Non-pigmented ciliary epithelial cell (primary cell): ENCODE results near the gene PLA2G6.

Experiments used
- DNase-seq: peaks from one replicate; pipeline ENCODE4 v3.0.0-alpha.2; 2010; ENCODE audit warnings: low read depth

Gene PLA2G6

DNA sequence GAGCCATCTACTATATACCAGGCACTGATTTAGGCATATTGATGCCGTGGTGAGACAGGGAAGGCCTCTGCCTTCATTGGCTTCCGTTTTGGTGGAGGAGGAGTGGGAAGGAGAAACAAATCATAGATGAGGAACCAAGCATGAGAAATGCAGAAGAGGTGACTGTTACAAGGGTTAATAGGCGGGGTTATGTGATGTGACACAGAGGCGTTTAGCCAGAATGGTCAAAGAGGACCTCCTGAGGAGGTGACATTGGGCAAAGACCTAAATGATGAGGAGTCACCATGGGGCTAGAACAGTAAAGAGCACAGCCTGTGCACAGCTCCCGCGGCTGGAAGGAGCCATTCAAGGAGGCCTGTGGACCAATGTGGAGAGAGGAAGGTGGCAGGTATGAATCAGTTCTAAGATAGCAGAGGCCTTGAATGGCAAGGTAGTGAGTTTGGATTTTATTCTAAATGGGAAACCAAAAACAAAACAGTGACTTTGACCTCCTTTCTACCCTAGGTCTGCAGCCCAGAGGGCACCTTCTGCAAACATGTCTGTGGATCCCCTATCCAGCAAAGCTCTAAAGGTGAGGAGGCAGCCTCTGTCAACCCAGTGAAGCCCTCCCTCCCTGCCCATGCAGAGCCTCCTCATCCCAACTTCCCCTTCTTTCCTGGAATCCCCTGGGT, 31.8 kb upstream of the PLA2G6 start:
- DNase-seq = no peak

DNA sequence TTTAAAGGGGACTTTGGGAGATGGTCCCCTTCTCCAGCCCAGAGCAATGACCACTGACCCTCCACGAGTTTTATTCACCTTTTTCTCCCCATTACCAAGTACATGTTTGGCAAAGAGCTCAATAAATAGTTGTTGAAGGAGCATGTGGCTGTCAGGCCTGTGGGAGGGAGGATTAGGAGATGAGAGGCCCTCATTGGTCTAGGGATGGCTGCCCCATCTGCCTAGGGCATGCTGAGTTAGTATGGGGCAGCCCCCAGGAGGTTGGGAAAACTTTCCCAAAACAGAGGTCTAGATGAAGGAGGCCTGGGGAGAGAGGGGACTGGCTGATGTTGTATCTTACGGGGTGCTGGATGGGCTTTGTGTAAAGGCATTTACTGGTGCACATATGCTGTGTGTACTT, 30.8 kb upstream of the PLA2G6 start:
- DNase-seq = no peak

DNA sequence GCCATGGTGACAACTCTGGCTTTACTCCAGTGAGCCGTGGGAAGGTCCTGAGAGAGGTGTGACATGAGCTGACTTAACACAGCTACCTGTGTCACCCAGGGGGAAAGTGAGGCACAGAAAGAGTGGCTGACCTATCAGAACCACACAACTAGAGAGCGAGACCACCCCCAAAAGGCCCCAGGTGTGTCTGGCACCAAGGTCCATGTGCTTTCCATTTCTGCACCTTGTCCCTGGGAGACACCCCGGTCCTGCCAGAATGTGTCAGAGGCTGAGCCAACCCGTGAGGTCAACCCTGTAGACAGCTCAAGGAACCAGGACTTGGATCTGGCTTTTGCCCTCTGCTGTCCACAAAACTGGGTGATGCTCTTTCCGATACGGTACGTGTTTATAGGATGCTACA, 29.9 kb upstream of the PLA2G6 start:
- no peak for DNase-seq

DNA sequence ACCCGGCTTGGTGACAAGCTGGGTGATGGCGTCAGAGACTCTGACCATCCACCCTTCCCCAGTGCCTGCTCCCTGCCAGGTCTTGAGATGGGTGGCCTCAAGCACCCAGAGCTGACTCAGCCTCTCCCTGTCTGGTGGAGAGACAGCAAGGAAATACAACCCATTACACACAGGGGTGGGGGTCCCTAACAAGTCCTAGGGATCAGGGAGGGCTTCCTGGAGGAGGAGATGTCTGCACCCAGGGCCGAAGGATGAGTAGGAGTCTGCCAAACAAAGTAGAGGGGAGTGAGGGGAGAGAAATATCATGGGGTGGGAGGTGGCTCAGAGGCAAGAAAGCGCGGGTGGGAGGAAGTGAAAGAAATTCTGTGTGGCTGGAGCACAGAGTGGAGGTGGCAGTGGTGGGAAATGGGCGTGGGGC, 26.9 kb upstream of the PLA2G6 start:
- DNase-seq = no peak

DNA sequence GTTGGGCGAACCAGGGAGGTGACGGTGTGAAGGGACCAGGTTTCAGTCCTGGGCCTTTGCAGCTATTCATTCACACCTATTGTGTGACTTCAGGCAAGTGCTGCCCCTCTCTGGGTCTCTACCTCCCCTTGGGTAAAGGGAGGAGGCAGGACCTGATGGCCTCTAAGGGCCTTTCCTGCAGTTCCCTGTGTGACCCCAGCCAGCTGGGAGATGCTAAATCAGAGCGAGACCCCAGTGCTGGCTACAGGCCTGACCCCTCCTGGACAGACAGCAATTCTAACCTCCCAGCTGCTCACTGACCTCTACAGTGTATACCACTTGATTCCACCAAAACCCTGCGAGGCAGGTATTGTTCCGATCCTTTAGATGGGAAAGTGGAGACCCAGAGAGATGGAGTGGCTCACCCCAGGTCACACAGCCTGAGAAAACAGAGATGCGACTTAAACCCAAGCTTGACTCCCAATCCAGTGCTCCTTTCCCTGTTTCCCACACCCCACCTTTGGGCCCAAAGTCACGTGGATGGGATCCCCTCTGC, 26.3 kb upstream of the PLA2G6 start:
- no peak for DNase-seq

DNA sequence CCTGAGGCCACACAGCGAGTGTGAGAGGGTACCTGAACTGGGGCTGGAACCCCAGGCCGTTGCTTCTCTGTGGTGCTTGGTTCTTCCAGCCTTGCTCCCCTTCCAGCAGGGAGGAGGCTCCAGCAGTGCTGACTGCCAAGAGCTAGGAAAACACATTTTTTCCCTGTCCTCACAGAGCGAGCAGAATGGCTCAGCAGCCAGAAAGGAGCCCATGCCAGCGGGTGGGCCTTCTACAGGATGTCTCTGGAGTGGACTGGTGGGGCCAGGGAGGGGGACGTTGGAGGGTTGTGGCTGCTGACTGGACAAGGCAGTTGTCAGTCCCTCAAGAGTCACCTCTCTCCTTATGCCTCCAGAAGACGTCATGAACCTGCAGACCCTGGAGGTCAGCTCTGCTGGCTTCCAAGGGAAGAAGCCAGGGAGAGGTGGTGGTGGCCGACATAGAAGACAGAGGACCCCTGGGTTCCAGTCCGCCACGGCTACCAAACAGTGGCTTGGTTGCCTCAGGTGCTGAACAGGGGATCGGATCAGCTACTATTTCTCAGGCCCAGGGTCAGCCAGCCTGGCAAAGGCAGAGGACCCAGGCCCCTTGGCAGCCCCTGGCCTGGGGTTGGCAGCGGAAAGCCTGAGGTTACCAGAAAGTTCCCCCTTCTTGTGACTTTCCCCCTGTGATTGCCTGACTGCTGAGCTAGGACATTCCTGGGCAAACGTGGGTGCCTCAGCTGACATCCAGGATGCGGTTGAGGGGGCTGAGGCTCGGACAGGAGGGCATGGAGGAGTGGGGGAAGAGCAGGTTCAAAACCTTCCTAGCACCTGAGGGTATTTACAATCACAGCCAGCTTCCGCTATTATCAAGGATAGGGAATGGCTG, 23.9 kb upstream of the PLA2G6 start:
- no peak for DNase-seq

DNA sequence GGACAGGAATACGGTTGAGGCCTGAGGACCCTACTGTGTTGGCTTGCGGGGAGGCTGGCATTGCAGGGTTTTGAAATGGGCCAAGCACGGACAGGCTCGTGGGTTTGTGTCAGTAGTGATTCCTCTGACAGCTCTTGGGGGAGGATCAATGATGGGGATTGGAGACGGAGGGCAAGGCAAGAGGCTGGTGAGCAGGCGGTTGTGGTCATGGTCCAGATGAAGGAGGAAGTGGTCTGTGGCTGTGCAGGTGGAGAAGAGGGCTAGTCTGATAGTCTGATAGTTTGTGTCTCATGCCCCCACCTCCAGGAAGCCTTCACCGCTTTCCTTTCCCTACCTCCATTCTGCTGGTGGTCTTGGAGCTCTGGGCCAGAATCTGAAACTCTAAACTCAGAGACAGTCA, 23.2 kb upstream of the PLA2G6 start:
- no peak for DNase-seq

DNA sequence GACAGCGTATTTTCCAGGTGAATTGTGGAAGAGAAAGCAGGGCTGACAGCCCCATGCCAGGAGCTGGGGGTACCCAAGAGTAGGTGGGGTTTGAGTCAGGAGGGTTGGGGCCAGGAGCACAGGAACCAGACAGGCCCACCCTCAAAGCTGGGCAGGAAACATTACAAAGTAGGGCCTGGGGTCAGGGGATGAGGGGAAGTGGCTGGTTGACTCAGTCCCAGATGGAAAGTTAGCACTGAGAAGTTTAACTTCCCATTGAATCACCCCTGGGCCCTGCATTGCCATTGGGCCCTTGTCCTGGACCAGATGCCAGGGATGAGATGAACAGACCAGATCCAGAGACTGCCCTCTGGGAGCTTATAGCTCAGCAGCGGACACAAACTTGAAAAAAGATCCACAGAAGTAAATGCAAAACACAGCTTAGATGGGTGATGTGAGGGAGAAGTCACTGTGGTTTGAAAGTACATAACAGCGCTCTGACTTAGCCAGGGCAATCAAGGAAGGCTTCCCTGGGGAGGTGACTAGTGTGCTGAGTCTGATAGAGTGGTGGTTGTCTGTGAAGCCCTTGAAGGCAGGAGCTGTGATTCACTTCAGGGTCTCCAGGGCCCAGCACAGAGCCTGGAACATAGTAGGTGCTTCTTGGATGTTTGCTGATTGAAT, 22.4 kb upstream of the PLA2G6 start:
- DNase-seq = no peak

DNA sequence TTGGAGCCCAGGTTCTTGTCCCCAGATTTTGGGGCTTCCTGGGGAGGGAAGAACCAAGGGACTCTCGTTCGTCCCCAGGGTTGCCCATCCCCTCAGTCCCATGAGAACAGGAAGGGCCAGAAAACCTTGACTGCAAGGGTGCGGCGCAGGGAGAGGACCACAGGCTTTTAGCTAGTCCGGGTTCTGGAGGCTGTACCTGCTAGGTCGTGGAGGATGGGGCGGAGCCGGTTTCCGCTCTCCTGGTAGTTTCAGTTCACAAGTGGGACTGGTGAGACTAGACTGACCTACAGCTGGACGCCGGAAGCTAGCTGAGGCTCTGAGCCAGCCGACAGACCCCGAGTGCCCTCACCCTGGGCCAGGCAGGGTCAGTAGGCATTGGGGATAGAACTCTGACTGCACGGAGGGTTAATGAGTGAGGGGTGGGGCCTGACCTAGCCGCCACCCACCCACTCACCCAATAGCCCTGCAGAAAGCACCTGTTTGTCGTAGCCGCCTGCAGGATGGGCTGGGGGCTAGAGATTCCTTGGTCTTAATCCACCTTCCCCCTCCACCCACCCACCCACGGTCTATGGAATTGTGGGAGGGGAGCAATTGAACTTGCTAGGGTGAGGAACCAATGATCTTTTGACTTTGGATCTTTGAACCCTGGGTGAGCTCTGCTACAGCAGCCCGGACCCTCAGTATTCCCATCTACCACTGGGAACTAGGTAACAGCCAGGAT, 21.6 kb upstream of the PLA2G6 start:
- no peak for DNase-seq

DNA sequence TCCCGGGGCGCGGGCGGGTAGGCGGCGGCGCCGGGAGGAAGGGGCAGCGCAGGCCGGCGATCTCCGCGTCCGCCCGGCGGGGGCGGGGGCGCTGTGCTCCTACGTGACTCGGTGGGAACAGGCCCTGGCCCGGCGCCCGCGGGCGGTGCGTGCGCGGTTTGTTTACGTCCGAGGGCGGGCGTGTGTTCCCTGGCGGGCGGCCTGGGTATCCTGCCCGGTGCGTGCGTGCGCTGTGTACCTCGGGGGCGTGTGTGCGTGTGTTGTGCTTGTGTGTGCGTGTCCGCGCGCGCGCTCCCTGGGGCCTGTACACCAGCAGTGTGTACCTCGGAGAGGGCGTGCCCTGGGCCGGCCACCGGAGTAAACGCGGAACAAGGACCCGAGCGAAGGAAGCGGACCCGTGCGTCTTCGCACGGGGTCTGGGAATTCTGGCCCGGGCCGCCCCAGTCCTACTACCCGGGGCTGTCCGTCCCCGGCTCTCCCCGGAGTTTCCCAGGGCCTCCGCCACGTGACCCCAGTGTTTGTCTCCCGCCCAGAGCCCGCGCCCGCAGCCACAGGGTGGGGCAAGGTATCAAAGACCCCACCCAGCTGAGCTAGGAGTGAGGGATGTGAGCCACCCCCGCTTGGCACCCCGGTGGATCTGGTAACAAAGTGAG, 20.9 kb upstream of the PLA2G6 start:
- no peak for DNase-seq

DNA sequence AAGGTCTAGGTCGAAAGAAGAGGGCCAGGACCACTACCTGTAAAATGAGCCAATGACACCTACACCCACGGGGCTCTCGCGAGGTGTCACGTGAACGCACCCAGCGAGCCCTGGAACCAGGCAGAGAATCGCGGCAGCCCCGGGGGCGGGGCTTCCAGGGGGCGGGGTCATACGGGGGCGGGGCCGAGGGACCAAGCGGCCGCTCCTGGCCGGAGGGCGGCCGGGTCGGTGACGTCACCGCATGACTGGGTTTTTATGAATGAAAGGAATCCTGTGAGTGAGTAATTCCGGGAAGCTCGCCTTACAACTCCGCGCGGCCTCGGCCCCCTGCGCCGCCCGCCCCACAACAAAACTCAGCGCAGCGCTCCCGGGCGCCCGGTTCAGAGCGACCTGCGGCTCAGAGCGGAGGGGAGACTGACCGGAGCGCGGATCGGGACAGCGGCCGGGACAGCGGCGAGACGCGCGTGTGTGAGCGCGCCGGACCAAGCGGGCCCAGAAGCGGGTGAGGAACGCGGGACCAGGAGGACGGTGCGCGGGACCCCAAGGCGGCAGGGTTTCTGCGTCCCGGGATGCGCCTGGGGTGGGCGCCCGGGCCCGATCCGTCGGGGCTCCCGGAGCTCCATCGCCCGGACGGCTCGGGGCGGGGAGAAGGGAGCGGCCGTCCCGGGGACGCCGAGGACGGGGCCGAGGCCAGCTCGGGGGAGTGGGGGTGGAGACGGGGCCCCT, 20.2 kb upstream of the PLA2G6 start, which contains the start of gene MAFF:
Gene MAFF, plus strand, starts transcription at position 284 of the 726 bp plus-strand sequence. CDS start 11,860 bp downstream, outside the sequence.
- peak; percentile 83 for DNase-seq

DNA sequence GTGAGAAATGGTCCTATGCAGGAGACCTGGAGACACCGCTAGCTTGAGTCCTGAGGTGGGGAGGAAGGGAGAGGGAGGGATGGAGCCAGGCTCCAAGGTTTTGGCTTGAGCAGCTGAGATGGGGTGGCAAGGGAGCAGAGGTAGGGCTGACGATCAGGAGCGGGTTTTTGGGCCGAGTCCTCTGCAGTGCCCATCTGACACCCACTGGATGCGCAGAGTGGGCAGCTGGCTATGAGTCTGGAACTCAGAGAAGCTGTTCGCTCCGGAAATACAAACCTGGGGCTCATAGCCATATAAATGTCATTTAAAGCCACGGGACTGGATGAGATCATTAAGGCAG, 19.7 kb upstream of the PLA2G6 start:
- no peak for DNase-seq

DNA sequence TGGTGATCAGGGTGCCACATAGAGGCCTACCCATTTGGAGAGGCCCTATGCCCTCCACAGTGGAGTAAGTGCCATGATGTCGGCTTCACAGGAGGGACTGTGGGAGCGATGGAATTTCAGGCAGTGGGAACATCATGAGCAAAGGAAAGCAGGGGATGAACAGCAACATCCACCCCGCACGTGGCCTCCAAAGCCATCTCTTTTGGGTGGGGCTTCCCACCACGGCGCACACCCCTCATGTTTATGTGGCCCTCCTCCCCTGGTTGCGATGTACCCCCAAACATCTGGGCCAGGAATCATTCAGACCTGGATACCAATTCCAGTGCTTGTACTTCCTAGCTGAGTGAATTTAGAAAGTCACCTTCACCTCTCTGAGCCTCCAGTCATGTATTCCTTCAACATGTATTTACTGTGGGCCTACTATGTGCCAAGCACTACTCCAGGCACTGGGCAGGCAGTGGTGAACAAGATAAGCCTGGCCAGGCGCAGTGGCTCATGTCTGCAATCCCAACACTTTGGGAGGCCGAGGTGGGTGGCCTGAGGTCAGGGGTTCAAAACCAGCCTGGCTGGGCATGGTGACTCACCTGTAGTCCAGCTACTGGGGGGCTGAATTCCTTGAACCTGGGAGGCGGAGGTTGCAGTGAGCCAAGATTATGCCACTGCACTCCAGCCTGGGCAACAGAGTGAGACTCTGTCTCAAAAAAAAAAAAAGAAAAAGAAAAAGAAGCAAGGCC, 18.4 kb upstream of the PLA2G6 start:
- no peak for DNase-seq

DNA sequence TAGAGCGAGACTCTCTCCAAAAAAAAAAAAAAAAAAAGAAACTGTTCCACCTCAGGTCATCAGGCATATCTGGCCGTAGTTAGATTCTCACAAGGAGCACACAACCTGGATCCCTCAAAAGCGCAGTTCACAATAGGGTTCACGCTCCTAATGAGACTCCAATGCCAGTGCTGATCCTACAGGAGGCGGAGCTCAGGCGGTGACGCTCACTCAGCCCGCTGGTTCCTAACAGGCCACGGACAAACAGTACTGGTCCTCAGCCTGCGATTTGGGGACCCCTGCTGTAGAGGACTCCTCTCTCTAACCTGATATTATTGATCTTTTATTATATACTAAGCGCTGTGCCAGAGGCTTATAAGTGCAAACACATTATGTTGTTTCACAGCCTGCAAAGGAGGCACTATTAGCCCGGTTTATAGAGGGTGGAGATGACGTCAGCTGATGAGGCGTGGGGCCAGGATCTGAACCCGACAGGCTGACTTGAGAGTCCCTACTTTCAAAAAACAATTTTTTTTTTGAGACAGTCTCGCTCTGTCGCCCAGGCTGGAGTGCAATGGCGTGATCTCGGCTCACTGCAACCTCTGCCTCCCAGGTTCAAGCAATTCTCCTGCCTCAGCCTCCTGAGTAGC, 15.3 kb upstream of the PLA2G6 start:
- DNase-seq = no peak

DNA sequence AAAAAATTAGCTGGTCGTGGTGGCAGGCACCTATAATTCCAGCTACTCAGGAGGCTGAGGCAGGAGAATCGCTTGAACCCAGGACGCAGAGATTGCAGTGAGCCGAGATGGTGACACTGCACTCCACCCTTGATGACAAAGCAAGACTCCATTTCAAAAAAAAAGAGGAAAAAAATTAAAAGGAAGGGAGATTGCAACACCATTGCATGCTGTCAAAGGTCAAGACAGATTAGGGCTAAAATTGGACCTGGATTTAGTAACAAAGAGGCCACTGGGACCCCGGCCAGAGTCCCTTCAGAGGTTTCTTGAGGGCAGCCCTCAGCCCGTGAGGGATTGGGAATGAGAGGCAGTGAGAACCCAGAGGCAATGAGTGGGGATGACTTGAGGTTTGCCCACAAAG, 11.9 kb upstream of the PLA2G6 start:
- no peak for DNase-seq

DNA sequence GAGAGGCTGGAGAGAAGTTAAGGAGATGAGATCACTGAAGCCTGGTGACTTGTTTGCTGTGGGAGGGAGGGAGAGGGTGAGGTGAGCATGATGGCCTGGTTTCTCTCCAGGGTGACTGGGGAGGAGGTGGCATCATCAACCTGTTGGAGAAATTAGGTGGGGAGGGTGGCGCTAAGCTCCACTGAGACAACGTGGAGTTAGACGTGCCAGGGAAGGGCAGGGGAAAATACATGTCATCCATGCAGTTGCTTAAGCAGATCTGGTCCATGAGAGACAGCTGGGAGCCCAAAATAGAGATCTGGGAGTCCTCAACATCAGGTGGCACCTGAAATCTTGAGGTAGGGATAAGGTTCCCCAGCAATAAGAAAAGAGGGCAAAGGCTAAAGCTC, 10.8 kb upstream of the PLA2G6 start:
- DNase-seq = no peak

DNA sequence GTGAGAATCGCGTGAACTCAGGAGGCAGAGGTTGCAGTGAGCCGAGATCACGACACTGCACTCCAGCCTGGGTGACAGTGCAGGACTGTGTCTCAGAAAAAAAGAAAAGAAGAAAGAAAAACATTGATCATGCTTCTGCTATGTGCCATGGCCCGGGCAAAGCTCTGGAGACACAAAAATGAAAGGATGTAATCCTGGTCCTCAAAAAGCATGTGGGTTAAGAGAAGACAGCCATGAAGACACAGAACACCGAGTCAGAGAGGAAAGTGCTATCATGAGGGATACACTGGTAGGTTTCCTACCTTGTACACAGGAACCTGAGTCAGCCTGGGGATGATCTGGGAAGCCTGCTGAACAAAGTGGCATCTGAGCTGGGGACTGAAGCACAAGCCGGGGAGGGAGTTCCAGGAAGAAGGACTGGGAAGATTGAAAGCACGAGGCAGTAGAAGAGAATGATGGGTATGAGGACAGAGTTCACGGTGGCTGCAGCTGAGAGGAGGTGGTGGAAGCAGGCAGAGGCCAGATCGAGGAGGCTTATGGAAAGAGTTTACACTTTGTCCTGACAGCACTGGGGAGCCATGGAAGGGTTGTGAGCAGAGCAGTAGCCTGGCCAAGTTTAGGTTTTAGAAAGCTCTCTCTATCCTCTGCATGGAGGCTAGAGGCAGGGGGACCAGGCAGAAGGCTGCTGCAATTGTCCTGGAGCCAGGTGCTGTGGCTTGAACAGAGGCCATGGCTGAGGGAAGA, 10.3 kb upstream of the PLA2G6 start:
- no peak for DNase-seq

DNA sequence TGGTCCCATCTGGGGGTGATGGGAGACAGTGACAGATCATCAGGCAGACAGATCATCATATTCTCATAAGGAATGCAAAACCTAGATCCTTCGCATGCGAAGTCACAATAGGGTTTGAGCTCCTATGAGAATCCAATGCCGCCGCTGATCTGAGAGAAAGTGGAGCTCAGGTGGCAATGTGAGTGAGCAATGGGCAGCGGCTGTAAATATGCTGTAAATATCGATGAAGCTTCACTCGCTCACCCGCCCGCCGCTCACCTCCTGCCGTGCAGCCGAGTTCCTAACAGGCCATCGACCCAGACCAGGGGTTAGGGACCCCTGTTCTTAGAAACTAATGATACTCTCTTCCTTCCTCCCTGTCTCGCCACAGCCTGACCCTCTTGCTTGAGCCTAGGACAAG, 9.4 kb upstream of the PLA2G6 start:
- no peak for DNase-seq

DNA sequence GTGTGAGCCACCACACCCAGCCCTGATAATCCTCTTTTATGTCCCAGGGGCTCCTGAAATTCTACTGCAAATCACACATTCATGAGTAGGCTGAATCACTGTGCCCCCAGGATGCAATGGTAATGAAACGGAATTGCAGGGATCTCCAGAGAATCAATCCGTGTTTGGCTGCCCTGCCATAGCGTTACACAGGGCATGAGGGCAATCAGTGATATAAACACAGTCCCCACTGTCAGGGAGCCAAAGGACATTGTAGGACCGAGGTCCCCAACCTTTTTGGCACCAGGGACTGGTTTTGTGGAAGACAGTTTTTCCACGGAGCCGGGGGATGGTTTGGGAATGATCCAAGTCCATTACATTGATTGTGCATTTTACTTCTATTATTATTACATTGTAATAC, 9.0 kb upstream of the PLA2G6 start:
- no peak for DNase-seq
